Progenitor cell of endocrine pancreas (in vitro differentiated cells): Measurements from ENCODE around the gene KCNE2. TPM values are rescaled to one million over a fixed set of nuclear protein-coding genes. Genes with fewer than 3 reads are reported as not detected.

ENCODE experiments used
- DNase-seq: peaks from one replicate; pipeline ENCODE4 v3.0.0; 2021; ENCODE audit warnings: low spot score; ENCODE audit not compliant: unreplicated experiment
- H3K27ac Mint-ChIP-seq: 2 replicates; pipeline ENCODE4 v1.8.0; 2021; ENCODE audit warnings: mild to moderate bottlenecking, moderate library complexity, mixed read lengths
- H3K27me3 Mint-ChIP-seq: 2 replicates; pipeline ENCODE4 v1.8.0; 2021; ENCODE audit warnings: mixed read lengths
- H3K36me3 Mint-ChIP-seq: 2 replicates; pipeline ENCODE4 v1.8.0; 2022; ENCODE audit warnings: mixed read lengths; ENCODE audit not compliant: insufficient read depth
- H3K4me1 Mint-ChIP-seq: 2 replicates; pipeline ENCODE4 v1.8.0; 2021; ENCODE audit warnings: low read depth, mixed read lengths
- H3K4me3 Mint-ChIP-seq: 2 replicates; pipeline ENCODE4 v1.8.0; 2021; ENCODE audit warnings: low read depth, mild to moderate bottlenecking, moderate library complexity, mixed read lengths
- H3K9me3 Mint-ChIP-seq: 2 replicates; pipeline ENCODE4 v1.8.0; 2021; ENCODE audit warnings: low read depth, mixed read lengths
- CTCF ChIP-seq: fragments of 200-600 bp; sonication (generic); IDR thresholded peaks from one replicate; pipeline ENCODE4 v1.5.0; 2021; ENCODE audit warnings: antibody characterized with exemption, mild to moderate bottlenecking; ENCODE audit not compliant: unreplicated experiment
- total RNA-seq: library from RNA; stranded (reverse); gene quantifications from 2 replicates; pipeline ENCODE4 v1.2.1, GENCODE V29; 2021

KCNE2 gene
- total RNA-seq, 1 donor from 2014 or later = 0.55 TPM

GRCh38 chr21:34343838-34344381 is 19.9 kb upstream of the KCNE2 start:
- Mint-ChIP-seq H3K27ac (no peak overlapping the region), H3K4me1 (no peaks in the 10 kb centered on the region), H3K9me3 (no peaks in the 10 kb centered on the region), H3K36me3 (no peaks in the 10 kb centered on the region), H3K27me3 (no peaks in the 10 kb centered on the region), H3K4me3 (no peak overlapping the region)
- DNase-seq = no peak
- TF ChIP-seq CTCF = no peak

GRCh38 chr21:34344584-34344983 is 19.2 kb upstream of the KCNE2 start:
- H3K27me3 Mint-ChIP-seq = peaks cover 2% of the 10 kb centered on the region
- H3K4me3 Mint-ChIP-seq = no peak overlapping the region
- H3K9me3 Mint-ChIP-seq = no peaks in the 10 kb centered on the region
- TF ChIP-seq CTCF = no peak
- no peaks in the 10 kb centered on the region for H3K4me1 Mint-ChIP-seq
- H3K36me3 Mint-ChIP-seq = no peaks in the 10 kb centered on the region
- no peak for DNase-seq
- H3K27ac Mint-ChIP-seq = no peak overlapping the region

GRCh38 chr21:34345091-34345871 is 18.5 kb upstream of the KCNE2 start:
- no peak for DNase-seq
- no peak for TF ChIP-seq CTCF

GRCh38 chr21:34345892-34346291 is 17.9 kb upstream of the KCNE2 start:
- H3K4me1 Mint-ChIP-seq = no peaks in the 10 kb centered on the region
- peaks cover 2% of the 10 kb centered on the region for H3K27me3 Mint-ChIP-seq
- no peak for TF ChIP-seq CTCF
- no peak overlapping the region for H3K27ac Mint-ChIP-seq
- no peaks in the 10 kb centered on the region for H3K9me3 Mint-ChIP-seq
- DNase-seq = no peak
- H3K36me3 Mint-ChIP-seq = no peaks in the 10 kb centered on the region
- no peak overlapping the region for H3K4me3 Mint-ChIP-seq

More at GRCh38 chr21:34345091-34345871, 18.5 kb upstream of the KCNE2 start:
- Mint-ChIP-seq H3K4me1 (no peaks in the 10 kb centered on the region), H3K9me3 (no peaks in the 10 kb centered on the region), H3K27me3 (peaks cover 2% of the 10 kb centered on the region), H3K27ac (no peak overlapping the region), H3K4me3 (no peak overlapping the region), H3K36me3 (no peaks in the 10 kb centered on the region)

- Mint-ChIP-seq H3K9me3 (no peaks in the 10 kb centered on the region), H3K4me3 (no peak overlapping the region), H3K36me3 (no peaks in the 10 kb centered on the region), H3K27me3 (peaks cover 6% of the 10 kb centered on the region), H3K27ac (no peak overlapping the region), H3K4me1 (no peaks in the 10 kb centered on the region)
- TF ChIP-seq CTCF = no peak
- no peak for DNase-seq
These were observed 14.8 kb upstream of the KCNE2 start for GRCh38 chr21:34348890-34349519.
